HG02943 (cell line): ENCODE results near the gene SPTBN2.

Experiments used
- ATAC-seq: cut with Tn5 transposase; IDR thresholded peaks from one replicate; pipeline ENCODE4 v1.9.1; 2021; ENCODE audit warnings: mild to moderate bottlenecking, low read depth, moderate library complexity; ENCODE audit not compliant: unreplicated experiment

SPTBN2 gene

DNA sequence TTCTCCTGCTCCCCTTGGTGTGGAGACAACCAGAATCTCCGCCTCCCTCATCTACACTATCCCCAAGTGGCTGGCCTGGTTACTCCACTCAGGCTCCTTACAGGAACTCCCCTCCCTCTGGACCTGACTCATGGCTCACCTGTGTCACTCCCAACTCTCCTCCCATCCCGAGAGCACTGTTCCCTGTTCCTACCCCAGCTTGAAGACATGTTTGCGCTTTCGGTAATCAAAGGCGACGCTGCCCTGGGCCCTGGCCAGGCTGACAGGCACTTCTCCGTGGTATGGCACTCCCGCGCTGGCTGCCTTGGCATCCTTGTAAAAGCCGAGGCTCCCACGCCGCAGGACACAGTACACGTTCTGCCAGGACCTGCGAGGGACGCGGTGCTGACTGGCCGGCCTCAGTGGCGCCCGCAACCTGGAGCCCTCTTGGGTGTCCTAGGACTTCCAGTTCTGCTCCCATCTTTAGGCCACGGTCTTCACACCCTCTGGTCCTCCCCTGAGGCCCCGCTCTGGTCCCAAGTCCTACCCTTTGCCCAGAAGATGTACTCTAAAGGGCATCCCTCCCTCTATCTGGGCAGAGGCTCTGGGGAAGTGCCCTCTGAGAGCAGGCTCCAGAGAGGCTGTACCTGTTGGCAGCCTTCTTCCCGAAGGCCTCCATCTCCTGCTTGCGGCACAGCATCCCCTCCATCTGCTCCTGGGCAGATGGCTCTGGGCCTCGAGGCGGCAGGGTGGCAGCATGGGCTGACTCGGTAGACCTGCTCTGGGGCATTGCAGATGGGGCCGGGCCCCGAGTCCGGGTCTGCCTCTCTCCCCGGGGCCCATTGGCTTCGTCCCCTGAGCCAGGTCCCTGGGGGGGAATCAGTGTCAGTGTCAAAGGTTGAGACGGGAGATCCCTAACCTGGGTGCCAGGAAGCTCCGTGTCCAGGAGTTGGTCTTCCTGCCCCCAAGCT lies 41.9 kb downstream of the SPTBN2 start:
- no peak for ATAC-seq

DNA sequence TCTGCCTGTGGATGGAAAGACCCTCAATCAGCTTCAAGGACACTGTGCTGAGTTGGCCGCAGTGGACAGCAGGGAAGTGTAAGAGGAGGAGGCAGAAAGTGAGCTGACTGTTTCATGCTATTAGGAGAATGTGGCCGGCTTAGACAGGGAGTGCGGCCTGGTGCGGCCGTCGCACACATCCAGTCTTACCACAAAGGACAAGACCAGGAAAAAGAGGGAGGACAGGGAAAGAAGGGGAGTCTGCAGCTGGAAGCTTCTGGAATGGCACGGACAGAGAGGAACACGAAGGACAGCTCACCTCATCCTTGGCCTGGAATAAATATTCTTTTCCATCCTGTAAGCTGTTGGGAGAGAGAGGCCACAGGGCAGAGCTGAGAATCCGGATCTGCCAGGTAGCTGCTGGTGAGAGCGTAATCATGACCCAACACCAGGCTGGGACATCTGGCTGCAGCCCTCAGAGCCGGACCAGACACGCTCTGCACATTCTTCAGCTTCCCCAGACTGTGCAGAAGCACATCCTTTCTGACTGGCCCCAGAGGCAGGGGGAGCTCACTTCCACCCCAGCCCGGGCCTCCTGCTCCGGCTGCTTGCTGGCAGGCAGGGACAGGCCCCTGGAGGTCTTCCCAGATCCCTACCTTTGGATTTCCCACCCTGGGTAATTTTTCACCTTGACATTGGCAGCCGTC lies 42.8 kb downstream of the SPTBN2 start:
- no peak for ATAC-seq

DNA sequence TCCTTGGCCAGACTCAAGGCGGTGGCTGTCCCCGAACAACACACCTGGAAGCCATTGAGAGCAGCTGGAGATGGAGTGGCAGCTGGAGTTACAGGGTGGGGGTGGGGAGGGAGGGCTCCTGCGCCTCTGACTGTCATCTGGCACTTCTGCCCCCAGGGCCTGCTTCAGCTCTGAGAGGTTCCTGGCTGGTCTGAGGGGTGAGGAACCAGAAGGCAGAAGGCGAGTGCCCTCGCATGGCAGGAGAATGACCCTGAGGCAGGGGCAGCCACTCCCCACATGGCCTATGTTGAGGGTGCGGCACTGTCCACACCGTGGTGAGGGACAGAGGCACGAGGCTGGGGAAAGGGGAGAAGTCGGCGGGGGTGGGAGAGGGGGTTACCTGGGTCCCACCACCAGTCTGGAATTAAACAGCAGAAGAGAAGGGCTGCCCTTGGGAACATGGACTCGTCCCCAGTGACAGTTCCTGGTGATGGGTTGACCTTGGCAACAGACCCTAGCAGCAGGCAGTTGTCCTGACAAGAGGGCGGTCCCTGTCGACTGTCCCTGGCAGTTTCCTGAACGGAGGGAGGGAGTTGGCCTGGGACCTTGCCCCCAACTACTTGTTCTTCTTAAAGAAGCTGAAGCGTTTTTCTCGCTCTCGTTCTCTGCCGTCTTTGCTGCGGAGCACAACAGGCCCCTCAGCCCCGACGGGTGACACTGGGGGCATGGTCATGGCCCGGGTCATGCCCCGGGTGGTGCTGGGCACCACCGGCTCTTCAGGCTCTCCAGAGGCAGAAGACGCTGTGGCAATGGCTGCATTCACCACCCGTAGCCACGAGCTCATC lies 43.5 kb downstream of the SPTBN2 start:
- no peak for ATAC-seq

DNA sequence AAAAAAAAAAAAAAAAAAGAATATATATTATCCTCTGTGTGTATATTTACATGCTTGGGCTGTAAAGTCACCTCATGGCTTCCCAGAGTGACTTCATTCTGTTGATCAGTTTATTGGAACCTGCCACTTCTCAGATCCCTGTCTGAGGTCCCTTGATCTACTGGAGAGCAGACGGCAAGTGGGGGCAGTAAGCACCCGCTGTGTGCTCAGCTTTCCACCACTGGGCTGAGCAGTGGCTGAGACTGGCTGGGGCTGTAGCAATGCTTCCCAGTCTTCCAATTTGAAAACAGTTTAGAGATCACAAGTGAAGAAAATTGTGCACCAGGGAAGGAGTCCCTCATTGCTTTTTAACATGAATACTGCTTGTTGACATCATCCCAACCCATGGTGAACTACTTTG lies 44.4 kb downstream of the SPTBN2 start:
- ATAC-seq: no peak

DNA sequence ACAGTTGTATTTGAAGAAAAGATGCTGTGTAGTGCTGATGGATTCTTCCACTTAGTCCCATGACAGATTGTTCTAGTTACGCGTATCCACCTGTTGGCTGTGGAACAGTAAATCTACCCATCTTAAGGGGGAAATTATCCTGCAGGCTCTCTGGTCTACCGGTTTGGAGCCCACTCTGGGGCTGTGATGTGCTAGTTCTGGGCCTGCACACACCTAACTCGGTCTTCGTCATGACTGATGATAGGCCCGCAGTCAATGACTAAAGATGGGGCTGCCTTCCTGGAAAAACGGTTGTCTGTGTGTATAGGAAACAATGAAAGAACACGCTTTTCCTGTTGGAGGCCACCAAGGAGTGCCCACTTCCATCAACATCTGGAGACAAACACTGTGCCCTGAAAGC lies 45.1 kb downstream of the SPTBN2 start:
- ATAC-seq: no peak

DNA sequence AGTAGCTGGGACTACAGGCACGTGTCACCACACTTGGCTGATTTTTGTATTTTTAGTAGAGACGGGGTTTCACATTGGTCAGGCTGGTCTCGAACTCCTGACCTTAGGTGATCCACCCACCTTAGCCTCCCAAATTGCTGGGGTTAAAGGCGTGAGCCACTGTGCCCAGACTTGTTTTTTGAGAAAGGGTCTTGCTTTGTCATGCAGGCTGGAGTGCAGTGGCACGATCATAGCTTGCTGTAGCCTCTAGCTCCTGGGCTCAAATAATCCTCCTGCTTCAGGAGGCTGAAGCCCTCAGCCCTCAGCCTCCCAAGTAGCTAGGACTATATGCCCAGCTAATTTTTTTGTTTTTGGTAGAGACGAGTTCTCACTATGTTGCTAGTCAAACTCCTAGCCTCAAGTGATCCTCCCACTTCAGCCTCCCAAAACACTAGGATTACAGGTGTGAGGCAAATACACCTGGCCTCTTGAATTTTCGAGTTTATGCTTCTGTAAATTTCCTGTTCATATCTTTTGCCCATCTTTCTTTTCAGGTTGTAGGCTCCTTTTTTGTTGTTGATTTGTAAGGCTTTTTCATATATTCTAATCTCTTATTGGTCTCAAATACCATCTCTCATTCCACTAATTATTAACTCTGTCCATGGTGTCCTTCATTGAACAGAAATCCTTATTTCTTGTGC lies 47.9 kb downstream of the SPTBN2 start:
- no peak for ATAC-seq

DNA sequence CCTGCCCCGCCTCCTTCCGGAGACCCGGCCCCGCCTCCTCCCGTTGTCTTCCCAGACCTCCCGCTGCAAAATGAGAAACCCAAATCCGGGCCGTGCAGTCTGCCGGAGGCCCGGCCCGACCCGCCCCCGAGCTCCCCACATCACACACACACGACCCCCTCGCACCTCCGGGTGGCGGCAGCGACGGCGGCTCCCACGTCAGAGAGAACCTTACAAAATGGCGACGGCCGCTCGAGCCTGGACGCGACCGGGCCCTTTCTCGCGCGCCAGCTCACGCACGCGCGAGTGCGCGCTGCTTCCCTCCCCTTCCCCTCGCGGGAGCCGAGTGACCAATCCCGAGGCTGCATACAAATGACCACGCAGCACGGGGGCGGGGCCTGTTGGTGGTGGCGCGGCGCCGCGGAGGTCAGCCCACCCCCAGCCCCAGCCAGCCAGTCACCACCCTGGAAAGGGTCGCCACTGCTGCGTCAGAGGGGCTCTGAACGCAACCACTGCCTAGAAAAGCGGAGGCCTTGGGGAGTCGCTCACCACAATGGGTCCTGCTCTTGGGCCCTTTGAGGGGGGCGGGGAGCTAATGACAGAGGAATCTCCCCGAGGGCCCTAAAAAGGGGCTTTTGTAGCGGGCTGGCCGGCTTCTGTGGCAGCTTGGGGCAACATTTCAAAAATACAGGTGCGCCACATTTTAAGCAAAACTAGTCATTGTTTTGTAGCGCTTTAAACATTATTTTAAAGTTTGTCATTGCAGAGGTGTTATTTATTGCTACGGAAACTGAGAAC lies 51.2 kb downstream of the SPTBN2 start, which contains the start of gene RBM4B:
TSS of gene RBM4B (minus strand) at position 289 of the 777 bp plus-strand sequence. CDS start 808 bp downstream, outside the sequence.
- ATAC-seq: peak; percentile 92

DNA sequence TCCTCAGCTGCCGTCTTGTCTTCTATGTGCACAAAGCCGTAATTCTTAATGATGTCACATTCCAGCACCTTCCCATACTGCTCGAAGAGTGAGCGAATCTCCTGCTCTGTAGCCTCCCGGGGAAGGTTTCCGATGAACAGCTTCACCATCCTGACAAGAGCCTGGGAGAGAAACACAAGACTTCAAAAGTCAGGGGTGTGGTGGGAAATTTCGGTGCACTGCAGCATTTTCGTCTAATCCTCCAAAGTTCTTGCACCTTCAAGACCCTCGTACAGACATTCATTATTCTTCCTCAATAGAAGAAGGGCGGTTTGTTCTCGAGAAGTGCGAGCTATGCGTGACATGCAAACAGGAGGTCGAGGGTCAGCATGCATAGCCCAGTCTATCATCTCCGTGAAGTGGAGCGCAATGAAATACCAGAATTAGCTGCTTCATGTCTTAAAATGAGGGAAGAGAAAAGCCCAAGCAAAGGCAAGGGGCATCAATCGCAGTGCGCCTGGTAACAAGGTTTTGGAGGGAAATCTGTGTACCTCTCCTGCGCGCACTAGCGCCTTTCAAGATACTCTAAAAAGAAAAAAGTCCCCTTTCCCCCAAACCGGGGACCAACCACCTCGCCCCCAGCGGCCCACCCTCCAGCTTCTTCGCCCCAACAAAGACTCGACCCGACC lies 52.0 kb downstream of the SPTBN2 start:
- no peak for ATAC-seq

DNA sequence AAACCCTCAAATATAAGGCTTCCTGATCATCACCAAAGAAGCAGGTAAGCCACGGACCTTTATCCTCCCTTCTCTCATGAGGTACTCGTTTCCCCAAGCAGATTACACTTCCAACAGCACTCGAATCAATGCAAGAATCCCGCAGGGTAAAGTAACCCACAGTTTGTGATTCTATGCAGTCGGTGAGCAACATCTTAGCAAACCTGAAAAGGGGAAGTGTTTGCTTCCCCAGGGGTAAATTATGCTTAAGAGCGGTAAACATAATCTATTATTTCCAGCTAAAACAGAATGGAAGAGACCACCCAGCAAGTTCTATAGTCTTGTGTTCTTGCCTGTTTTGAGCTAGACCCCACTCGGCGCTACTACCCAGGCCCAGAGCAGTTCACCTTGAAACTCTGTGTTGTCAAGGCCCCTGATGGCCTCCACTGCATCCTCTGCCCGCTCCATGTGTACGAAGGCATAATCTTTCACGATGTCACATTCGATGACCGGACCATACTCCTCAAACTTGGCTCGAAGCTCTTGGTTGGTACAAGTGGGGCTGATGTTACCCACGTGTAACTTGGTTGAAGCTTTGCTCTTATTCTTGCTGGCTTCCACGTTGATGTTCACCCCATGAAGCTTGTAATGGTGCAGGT lies 52.6 kb downstream of the SPTBN2 start:
- ATAC-seq: no peak

DNA sequence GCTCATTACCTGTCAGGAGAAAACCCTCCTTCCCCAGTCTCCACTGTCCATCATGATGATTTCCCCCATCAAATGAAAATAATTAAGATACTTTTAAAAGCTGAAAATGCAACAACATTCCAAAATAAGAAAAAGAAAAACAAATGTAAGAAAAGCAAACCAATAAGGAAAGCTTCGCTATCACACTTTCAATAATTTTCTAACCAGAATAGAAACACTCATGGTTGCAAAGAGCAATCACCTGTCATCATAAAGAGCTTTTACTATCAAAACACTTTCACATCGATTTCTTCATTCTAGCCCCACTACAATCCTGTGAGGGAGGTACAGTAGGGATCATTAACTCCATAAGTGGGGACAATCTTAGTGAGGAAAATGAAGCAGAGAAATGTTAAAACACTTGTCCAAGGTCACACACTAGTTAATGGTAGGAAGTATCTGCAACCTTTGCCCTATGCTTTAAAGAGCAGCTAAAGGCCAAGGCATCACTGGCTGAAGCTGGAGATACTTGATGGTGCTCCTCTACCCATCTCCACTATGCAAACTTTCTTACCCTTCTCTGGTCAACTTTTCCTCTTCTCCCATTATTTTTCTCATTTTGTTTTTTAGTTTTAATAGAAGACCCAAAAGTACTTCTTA lies 53.9 kb downstream of the SPTBN2 start:
- no peak for ATAC-seq

DNA sequence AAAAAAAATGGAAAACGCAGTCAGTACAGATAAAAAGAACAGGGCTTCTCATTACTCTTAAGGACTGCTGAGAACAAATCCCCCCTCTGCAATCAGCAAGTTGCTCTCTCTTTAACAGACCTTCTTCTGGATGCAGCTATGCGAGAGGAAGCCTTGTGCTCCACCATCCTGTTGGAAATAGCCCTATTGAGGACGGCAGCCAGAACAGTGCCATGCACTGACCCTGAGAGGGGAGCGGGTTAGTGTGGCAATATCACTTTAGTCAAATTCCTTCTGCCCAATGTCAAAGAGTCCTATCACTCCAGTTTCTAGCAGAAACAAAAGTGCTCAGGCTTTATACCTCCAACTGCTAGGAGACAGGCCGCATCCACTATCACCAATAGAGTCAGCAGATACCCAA lies 58.2 kb downstream of the SPTBN2 start:
- no peak for ATAC-seq

DNA sequence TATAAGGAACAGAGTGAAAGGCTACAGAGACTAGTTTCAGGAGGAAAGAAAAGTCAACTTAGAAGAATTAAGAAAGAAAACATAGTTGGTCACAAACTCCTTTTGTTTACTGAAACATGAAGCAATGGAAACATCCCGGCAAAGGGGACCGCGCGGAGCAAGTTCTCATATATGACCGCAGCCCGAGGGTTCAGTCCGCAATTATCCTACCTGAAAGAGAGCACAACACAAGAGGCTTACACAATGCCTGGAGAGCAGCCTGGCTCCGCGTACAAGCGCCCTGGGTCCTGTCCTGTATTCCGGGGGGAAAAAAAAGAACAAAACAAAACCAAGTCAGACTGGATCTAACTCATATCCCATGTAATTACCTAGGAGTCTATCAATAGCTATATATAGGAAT lies 63.6 kb downstream of the SPTBN2 start:
- no peak for ATAC-seq

DNA sequence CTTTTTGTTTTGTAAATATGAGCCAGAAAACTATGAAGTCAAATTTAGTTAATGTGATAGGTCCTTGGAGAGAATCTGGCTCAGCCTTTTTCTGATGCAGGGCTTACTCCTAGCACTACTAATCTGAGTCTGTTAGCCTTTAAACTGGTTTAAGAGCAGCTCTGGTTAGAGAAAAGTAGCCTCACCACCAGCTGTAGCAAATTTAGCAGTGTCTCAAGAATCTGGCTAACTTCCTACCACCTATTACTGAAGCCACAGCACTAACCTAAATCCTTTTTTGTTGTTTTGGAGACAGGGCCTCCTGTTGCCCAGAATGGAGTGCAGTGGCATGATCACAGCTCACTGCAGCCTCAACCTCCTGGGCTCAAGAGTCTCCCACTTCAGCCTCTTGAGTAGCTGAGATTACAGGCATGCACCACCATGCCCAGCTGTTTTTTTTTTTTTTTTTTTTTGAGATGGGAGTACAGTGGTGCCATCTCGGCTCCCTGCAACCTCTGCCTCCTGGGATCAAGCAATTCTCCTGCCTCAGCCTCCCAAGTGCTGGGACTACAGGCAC lies 65.2 kb downstream of the SPTBN2 start:
- no peak for ATAC-seq

DNA sequence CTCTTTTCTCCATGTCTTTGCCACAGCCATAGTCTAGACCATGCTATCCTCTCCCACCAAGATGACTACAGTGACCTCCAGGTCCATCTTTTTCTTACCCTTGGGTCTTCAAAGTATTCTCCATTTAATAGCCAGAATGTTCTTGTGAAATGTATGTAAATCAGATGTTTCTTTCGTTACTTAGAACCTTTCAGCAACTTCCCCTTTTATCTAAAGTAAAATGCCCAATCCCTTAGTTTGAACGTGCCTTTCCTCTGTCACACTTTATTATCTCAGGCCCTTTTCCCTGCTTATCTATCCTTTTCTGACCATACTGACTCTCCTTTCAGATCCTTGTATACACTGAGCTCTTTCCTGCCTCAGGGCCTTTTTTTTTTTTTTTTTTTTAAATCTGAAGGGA lies 69.3 kb downstream of the SPTBN2 start:
- no peak for ATAC-seq

DNA sequence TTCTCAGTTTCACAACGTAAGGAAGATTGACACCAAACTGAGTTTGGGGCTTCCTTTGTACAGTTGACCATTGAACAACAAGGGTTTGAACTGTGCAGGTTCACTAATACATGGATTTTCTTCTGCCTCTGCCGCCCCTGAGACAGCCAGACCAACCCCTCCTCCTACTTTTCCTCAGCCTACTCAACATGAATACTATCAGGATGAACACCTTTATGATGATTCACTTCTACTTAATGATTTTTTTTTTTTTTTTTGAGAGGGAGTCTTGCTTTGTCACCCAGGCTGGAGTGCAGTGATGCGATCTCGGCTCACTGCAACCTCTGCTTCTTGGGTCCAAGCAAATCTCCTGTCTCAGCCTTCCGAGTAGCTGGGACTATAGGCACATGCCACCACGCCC lies 75.9 kb downstream of the SPTBN2 start:
- no peak for ATAC-seq

DNA sequence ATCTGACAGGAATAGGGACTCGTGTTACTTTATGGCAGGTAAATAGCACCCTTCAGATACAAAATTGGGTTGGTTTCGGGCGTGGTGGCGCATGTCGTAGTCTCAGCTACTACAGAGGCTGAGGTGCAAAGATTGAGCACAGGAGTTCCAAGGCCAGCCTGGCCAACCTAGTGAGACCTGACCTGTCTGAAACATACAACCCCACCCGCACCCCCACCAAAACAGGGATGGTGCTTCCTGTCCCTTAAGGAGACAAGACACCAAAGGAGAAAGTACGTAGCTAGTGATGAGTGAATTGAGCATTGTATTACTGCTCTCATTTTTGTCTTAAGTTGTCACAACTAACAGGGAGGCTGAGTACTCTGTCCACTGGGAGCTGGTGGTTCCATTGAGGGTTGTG lies 76.4 kb downstream of the SPTBN2 start:
- ATAC-seq: no peak

DNA sequence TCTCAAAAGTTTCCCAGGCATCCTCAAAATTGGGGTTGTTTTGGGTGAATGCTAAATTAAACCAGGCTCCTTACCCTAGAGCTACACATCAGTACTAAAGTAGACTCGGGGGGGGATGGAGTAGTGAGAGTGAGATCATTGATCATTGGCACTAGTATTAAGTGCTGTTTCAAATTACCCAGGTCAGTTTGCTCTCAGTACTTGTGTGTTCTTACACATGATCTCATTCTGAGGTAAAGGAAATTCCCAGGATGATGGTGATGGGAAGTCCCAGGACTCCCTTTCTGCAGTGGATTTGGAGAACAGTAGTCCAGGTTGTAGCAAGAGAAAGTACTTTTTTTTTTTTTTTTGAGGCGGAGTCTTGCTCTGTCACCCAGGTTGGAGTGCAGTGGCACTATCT lies 78.0 kb downstream of the SPTBN2 start:
- ATAC-seq: no peak

DNA sequence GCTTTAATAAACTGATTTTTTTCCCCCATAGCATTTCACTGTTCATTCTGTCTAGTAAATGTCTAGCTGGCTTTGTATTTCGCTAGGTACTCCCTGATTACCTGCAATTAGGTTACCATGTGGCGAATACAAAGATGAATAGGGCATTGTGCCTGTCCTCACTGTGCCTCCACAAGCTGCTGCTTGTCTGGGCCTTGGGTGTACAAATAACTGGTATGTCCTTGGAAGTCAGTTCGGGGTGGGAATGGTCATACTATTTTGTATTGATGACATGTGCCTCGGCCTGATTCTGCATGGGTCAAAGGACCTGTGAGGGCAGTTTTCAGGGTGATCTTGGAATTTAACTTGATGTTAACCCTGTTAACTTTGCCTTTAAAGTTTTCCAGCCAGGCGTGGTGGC lies 79.1 kb downstream of the SPTBN2 start:
- ATAC-seq: no peak
